CD4-positive, alpha-beta T cell (primary cell): ENCODE data around the gene U2AF1L4. TPM values are rescaled to one million over a fixed set of nuclear protein-coding genes. Genes with fewer than 3 reads are reported as not detected.
A peak's percentile ranks its signal among the peaks of the same experiment; 100 is the strongest.

Source experiments
- ATAC-seq: fragments of 200-7000 bp; cut with Tn5 transposase; one replicate; pipeline ENCODE4 v1.10.0; 2022; ENCODE audit warnings: mild to moderate bottlenecking; ENCODE audit not compliant: poor library complexity
- CTCF ChIA-PET: fragments of 350-600 bp; sonication (Branson Sonifier 250); formaldehyde crosslinking; loops from one replicate; lab custom pipeline; 2021; ENCODE audit warnings: antibody characterized with exemption, inconsistent platforms; lab: Charles Lee
- POLR2A ChIA-PET: fragments of 350-600 bp; sonication (Branson Sonifier 250); formaldehyde crosslinking; loops from one replicate; lab custom pipeline; 2021; ENCODE audit warnings: antibody characterized with exemption, inconsistent platforms; lab: Charles Lee
- DNase-seq, 14 experiments: peaks; one replicate each; pipeline ENCODE4 v3.0.0-alpha.2; 2013 to 2020; ENCODE audit warnings: mixed read lengths in 2 of 14
- H3K27ac ChIP-seq, 2 donors: one replicate each; pipeline versions ENCODE4 v1.5.1 to v1.7.0; 2013; ENCODE audit warnings: low read length in 2 of 2, low read depth in 1 of 2, mild to moderate bottlenecking in 1 of 2
- H3K27me3 ChIP-seq, 2 experiments: 1 replicate in 1 of 2; 2 replicates in 1 of 2; pipeline versions ENCODE4 v1.6.1 to v1.7.0; 2013; ENCODE audit warnings: low read length in 2 of 2, control low read depth in 1 of 2, mild to moderate bottlenecking in 1 of 2, moderate library complexity in 1 of 2; ENCODE audit not compliant: insufficient read depth in 2 of 2, control insufficient read depth in 1 of 2
- H3K36me3 ChIP-seq: one replicate; pipeline ENCODE4 v1.6.1; 2013; ENCODE audit warnings: low read length, control low read depth; ENCODE audit not compliant: insufficient read depth
- H3K4me1 ChIP-seq: one replicate; pipeline ENCODE4 v1.6.1; 2013; ENCODE audit warnings: low read length, control low read depth; ENCODE audit not compliant: insufficient read depth
- H3K4me3 ChIP-seq: one replicate; pipeline ENCODE4 v1.5.1; 2013; ENCODE audit warnings: mild to moderate bottlenecking, low read length, moderate library complexity
- H3K9me3 ChIP-seq, 2 experiments: 1 replicate in 1 of 2; 2 replicates in 1 of 2; pipeline versions ENCODE4 v1.6.1 to v1.7.0; 2013; ENCODE audit warnings: low read length in 2 of 2, mild to moderate bottlenecking in 2 of 2, control low read depth in 1 of 2, moderate library complexity in 1 of 2; ENCODE audit not compliant: control insufficient read depth in 1 of 2, insufficient read depth in 1 of 2
- H3K27ac Mint-ChIP-seq: one replicate; pipeline ENCODE4 v1.8.0; 2020; ENCODE audit warnings: mixed read lengths
- H3K27me3 Mint-ChIP-seq: one replicate; pipeline ENCODE4 v1.8.0; 2021; ENCODE audit warnings: mixed read lengths
- H3K36me3 Mint-ChIP-seq: one replicate; pipeline ENCODE4 v1.8.0; 2021; ENCODE audit warnings: low read depth, mixed read lengths
- H3K4me1 Mint-ChIP-seq: one replicate; pipeline ENCODE4 v1.8.0; 2021; ENCODE audit warnings: low read depth, mixed read lengths
- H3K4me3 Mint-ChIP-seq: one replicate; pipeline ENCODE4 v1.8.0; 2020; ENCODE audit warnings: mild to moderate bottlenecking, mixed read lengths
- H3K9me3 Mint-ChIP-seq: one replicate; pipeline ENCODE4 v1.8.0; 2020; ENCODE audit warnings: mixed read lengths
- CTCF ChIP-seq: fragments of 200-600 bp; IDR thresholded peaks from one replicate; pipeline ENCODE4 v1.8.0; 2022; ENCODE audit warnings: antibody characterized with exemption, mild to moderate bottlenecking
- intact Hi-C, 2 experiments: fragments of 100-400 bp; cut with DNase I in 1 of 2; cut with micrococcal nuclease in 1 of 2; formaldehyde crosslinking; loops; one replicate each; pipeline versions ENCODE4 v1.15.1 to v1.9.0; 2023 to 2025; cut with DNase I, micrococcal nuclease
- total RNA-seq, 174 experiments: library from RNA in 2 of 174; stranded (reverse) in 2 of 174; gene quantifications; one replicate each; pipeline ENCODE4 v1.2.3 and lab custom pipeline; 2021 to 2026

The U2AF1L4 gene
- total RNA-seq, 2 experiments from 2014 or later = 74.6 to 85.8 TPM

GRCh38 chr19:35754370-35755130 lies 9.3 kb upstream of the U2AF1L4 start:
- Histone ChIP-seq H3K4me3 (no peak overlapping the region), H3K9me3 (no peaks in the 10 kb centered on the region), H3K27me3 (peaks cover 0 to 2% of the 10 kb centered on the region in 2 experiments), H3K36me3 (peaks cover 28% of the 10 kb centered on the region), H3K27ac (no peak overlapping the region), H3K4me1 (peaks cover 48% of the 10 kb centered on the region)
- no peak for ATAC-seq
- H3K4me1 Mint-ChIP-seq = peaks cover 36% of the 10 kb centered on the region
- no peak for TF ChIP-seq CTCF
- peaks cover 15% of the 10 kb centered on the region for H3K27me3 Mint-ChIP-seq
- POLR2A ChIA-PET = no interaction called here
- CTCF ChIA-PET = no interaction called here
- no peaks in the 10 kb centered on the region for H3K9me3 Mint-ChIP-seq
- H3K36me3 Mint-ChIP-seq = peaks cover 34% of the 10 kb centered on the region
- peak in 1 of 14 experiments; percentile 14 for DNase-seq
- H3K4me3 Mint-ChIP-seq = peak overlapping the region; percentile 80
- no peak overlapping the region for H3K27ac Mint-ChIP-seq
- intact Hi-C loops = loop anchor here (5.0 to 10.0 kb wide), 5 partner anchors 37 to 930 kb away; partner anchors contain the start of genes COX6B1 (in 1 of the 2), ETV2 (in 1 of the 2), KMT2B (in 1 of the 2) and ZNF567 (in 1 of the 2)

DNA sequence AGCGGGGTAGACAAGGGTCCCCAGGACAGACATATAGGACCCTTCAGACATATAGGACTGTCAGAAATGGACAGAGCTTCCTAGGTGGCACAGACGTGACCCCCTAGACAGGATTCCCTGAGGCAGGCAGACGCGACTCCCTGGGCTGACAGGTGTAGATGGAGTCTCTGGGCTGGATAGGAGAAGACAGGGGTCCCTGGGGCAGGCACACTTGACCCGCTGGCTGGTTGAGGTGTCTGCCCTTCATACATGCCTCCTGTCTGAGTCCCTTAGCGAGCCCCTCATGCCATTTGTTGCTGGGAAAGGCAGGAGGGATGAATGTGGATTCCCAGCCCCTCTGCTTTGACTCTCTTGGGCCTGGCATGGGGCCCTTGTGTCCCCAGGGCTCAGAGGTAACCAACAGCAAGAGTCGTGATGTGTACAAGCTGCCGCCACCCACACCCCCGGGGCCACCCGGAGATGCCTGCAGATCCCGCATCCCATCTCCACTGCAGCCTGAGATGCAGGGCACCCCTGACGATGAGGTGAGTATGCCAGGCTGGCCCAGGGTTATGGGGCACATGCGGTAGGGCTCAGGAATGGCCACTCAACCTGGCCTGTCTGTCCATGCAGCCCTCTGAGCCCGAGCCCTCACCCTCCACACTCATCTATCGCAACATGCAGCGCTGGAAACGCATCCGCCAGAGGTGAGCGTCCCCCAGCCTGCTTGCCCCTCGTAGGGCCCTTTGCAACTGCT lies 8.6 kb upstream of the U2AF1L4 start:
- POLR2A ChIA-PET = no interaction called here
- Mint-ChIP-seq H3K27me3 (peaks cover 15% of the 10 kb centered on the region), H3K27ac (no peak overlapping the region), H3K36me3 (peaks cover 34% of the 10 kb centered on the region), H3K9me3 (no peaks in the 10 kb centered on the region), H3K4me1 (peaks cover 30% of the 10 kb centered on the region), H3K4me3 (peak overlapping the region; percentile 80)
- DNase-seq (peak in 1 of 14 experiments; percentile 18), ATAC-seq (no peak)
- no peaks in the 10 kb centered on the region for H3K9me3 ChIP-seq
- no peak overlapping the region for H3K27ac ChIP-seq
- peaks cover 48% of the 10 kb centered on the region for H3K4me1 ChIP-seq
- intact Hi-C loops = loop anchor here in 1 of 2 experiments (10.0 kb wide), 1 partner anchor 931 kb away; the partner anchor contains the start of gene ZNF567
- peaks cover 28% of the 10 kb centered on the region for H3K36me3 ChIP-seq
- peaks cover 0 to 2% of the 10 kb centered on the region in 2 experiments for H3K27me3 ChIP-seq
- TF ChIP-seq CTCF = no peak
- CTCF ChIA-PET = no interaction called here
- no peak overlapping the region for H3K4me3 ChIP-seq

- H3K36me3 ChIP-seq = peaks cover 28% of the 10 kb centered on the region
- peaks cover 15% of the 10 kb centered on the region for H3K27me3 Mint-ChIP-seq
- no peak for ATAC-seq
- no peak overlapping the region for H3K27ac ChIP-seq
- TF ChIP-seq CTCF = no peak
- intact Hi-C loops = loop anchor here in 1 of 2 experiments (10.0 kb wide), 1 partner anchor 932 kb away; the partner anchor contains the start of gene ZNF567
- no peaks in the 10 kb centered on the region for H3K9me3 ChIP-seq
- no peaks in the 10 kb centered on the region for H3K9me3 Mint-ChIP-seq
- peaks cover 46% of the 10 kb centered on the region for H3K4me1 ChIP-seq
- no peak overlapping the region for H3K4me3 Mint-ChIP-seq
- POLR2A ChIA-PET = no interaction called here
- peak in 1 of 14 experiments; percentile 28 for DNase-seq
- H3K27ac Mint-ChIP-seq = no peak overlapping the region
- peaks cover 0 to 2% of the 10 kb centered on the region in 2 experiments for H3K27me3 ChIP-seq
- no peak overlapping the region for H3K4me3 ChIP-seq
- peaks cover 35% of the 10 kb centered on the region for H3K36me3 Mint-ChIP-seq
- CTCF ChIA-PET = no interaction called here
- H3K4me1 Mint-ChIP-seq = peaks cover 32% of the 10 kb centered on the region
Measured at GRCh38 chr19:35752746-35753350, 7.6 kb upstream of the U2AF1L4 start.
